CMK (cell line): Measurements from ENCODE around the gene ABHD14A.
A peak's percentile ranks its signal among the peaks of the same experiment; 100 is the strongest.

Experiments
- DNase-seq: peaks from one replicate; pipeline ENCODE4 v3.0.0-alpha.2; 2010; ENCODE audit warnings: low read depth

The ABHD14A gene

GRCh38 chr3:51941463-51941797, 33.4 kb upstream of the ABHD14A start:
- no peak for DNase-seq

- peak; percentile 99 for DNase-seq
Observed at GRCh38 chr3:51941798-51942602, 32.9 kb upstream of the ABHD14A start, which contains the start of the genes PARP3 and RRP9. Gene PARP3 (plus strand): TSS chr3:51942363. CDS start chr3:51943356, 993 bp downstream. Gene RRP9 (minus strand): TSS chr3:51941904. CDS start chr3:51941867, 37 bp downstream.

- no peak for DNase-seq
Observed at GRCh38 chr3:51942603-51943450, 32.0 kb upstream of the ABHD14A start.

- no peak for DNase-seq
Observed at GRCh38 chr3:51943451-51944391, 31.1 kb upstream of the ABHD14A start.

- DNase-seq = no peak
Observed at GRCh38 chr3:51944451-51945021, 30.3 kb upstream of the ABHD14A start.

GRCh38 chr3:51945031-51945840, 29.6 kb upstream of the ABHD14A start:
- DNase-seq = no peak

GRCh38 chr3:51945926-51946705, 28.7 kb upstream of the ABHD14A start:
- DNase-seq = no peak

- no peak for DNase-seq
Observed at GRCh38 chr3:51946796-51947195, 28.1 kb upstream of the ABHD14A start.

- DNase-seq = no peak
Observed at GRCh38 chr3:51947215-51947900, 27.5 kb upstream of the ABHD14A start.

- DNase-seq = no peak
Observed at GRCh38 chr3:51948016-51948580, 26.8 kb upstream of the ABHD14A start.

- DNase-seq = no peak
Observed at GRCh38 chr3:51949121-51949520, 25.7 kb upstream of the ABHD14A start.

GRCh38 chr3:51950899-51951298, 24.0 kb upstream of the ABHD14A start:
- no peak for DNase-seq

GRCh38 chr3:51953445-51953844, 21.4 kb upstream of the ABHD14A start:
- DNase-seq = no peak

- no peak for DNase-seq
Observed at GRCh38 chr3:51954105-51954504, 20.8 kb upstream of the ABHD14A start.

GRCh38 chr3:51954713-51955112, 20.2 kb upstream of the ABHD14A start:
- DNase-seq = no peak

- DNase-seq = no peak
Observed at GRCh38 chr3:51955175-51955892, 19.5 kb upstream of the ABHD14A start, which contains the start of gene GPR62. Gene GPR62 (plus strand): TSS chr3:51955381. CDS start chr3:51955653, 272 bp downstream.

- DNase-seq = no peak
Observed at GRCh38 chr3:51955893-51956770, 18.7 kb upstream of the ABHD14A start.
